HCT116 (cell line): ENCODE results near the gene ZNF468. TPM values are rescaled to one million over a fixed set of nuclear protein-coding genes. Genes with fewer than 3 reads are reported as not detected.

Experiments
- ATAC-seq: fragments of 200-7000 bp; cut with Tn5 transposase; 2 replicates; pipeline ENCODE4 v1.9.1; 2020; ENCODE audit warnings: mild to moderate bottlenecking, moderate library complexity
- BruUV-seq: library from RNA; stranded (reverse); fragments of 400-500 nt; replicated peaks from 2 replicates; lab custom pipeline; 2021; lab: Mats Ljungman, UMichigan
- CTCF ChIA-PET: fragments of 300-600 bp; sonication (Branson Sonifier 250); formaldehyde crosslinking; loops from one replicate; lab custom pipeline; 2021; ENCODE audit warnings: antibody characterized with exemption; lab: Charles Lee
- POLR2A ChIA-PET: fragments of 300-600, 350-600 bp; sonication (Branson Sonifier 250); formaldehyde crosslinking; loops from one replicate; lab custom pipeline; 2021; ENCODE audit warnings: antibody characterized with exemption; lab: Charles Lee
- RAD21 ChIA-PET, 2 experiments: fragments of 300-600 bp; sonication (Branson Sonifier 250); formaldehyde crosslinking; loops; one replicate each; lab custom pipeline; 2023; ENCODE audit warnings: low total read pairs in 2 of 2; ENCODE audit not compliant: uncharacterized antibody in 2 of 2, unreplicated experiment in 2 of 2, low non-redundant PET in 1 of 2; lab: Charles Lee
- DNase-seq: peaks from one replicate; pipeline ENCODE4 v3.0.0-alpha.2; 2010; ENCODE audit warnings: low read depth, low spot score
- H2AFZ ChIP-seq: fragments of 200-600 bp; shearing (Covaris generic), sonication (generic); 2 replicates; pipeline ENCODE4 v1.6.1; 2017; ENCODE audit warnings: low read depth, mixed run types, mixed read lengths, antibody characterized with exemption, low read length; ENCODE audit not compliant: poor library complexity, severe bottlenecking
- H3K27ac ChIP-seq: 2 replicates; pipeline ENCODE4 v1.5.1; 2012; ENCODE audit warnings: low read depth, low read length
- H3K27me3 ChIP-seq: fragments of 200-600 bp; sonication (generic); 2 replicates; pipeline ENCODE4 v1.6.1; 2016; ENCODE audit warnings: mixed run types, low read length, mixed read lengths; ENCODE audit not compliant: insufficient read depth
- H3K36me3 ChIP-seq, 2 experiments: fragments of 200-500 bp in 1 of 2; fragments of 200-600 bp in 1 of 2; sonication (Bioruptor generic) in 1 of 2; sonication (generic) in 1 of 2; 2 replicates each; pipeline versions ENCODE4 v1.5.1 to v1.6.1; 2014 to 2016; ENCODE audit warnings: low read length in 2 of 2, inconsistent platforms in 1 of 2, mixed read lengths in 1 of 2, mixed run types in 1 of 2; ENCODE audit not compliant: insufficient read depth in 2 of 2, control insufficient read depth in 1 of 2
- H3K4me1 ChIP-seq, 2 experiments: fragments of 200-600 bp in 1 of 2; sonication (generic) in 1 of 2; 2 replicates each; pipeline versions ENCODE4 v1.5.1 to v1.6.1; 2012 to 2017; ENCODE audit warnings: low read length in 2 of 2, inconsistent platforms in 1 of 2, mild to moderate bottlenecking in 1 of 2, mixed read lengths in 1 of 2, mixed run types in 1 of 2, moderate library complexity in 1 of 2; ENCODE audit not compliant: insufficient read depth in 2 of 2, control insufficient read depth in 1 of 2
- H3K4me2 ChIP-seq: fragments of 200-600 bp; sonication (generic); 2 replicates; pipeline ENCODE4 v1.6.1; 2017; ENCODE audit warnings: mixed run types, low read length, mixed read lengths
- H3K4me3 ChIP-seq, 2 experiments: fragments of 200-600 bp in 1 of 2; sonication (generic) in 1 of 2; replicated peaks in 1 of 2; 2 replicates each; pipeline ENCODE4 v1.5.1; 2011 to 2016; ENCODE audit warnings: low read length in 2 of 2, control low read depth in 1 of 2, low read depth in 1 of 2, mild to moderate bottlenecking in 1 of 2, mixed read lengths in 1 of 2, mixed run types in 1 of 2
- H3K79me2 ChIP-seq: fragments of 200-600 bp; sonication (generic); 2 replicates; pipeline ENCODE4 v1.6.1; 2017; ENCODE audit warnings: mild to moderate bottlenecking, mixed run types, low read length, moderate library complexity, mixed read lengths; ENCODE audit not compliant: insufficient read depth
- H3K9ac ChIP-seq: fragments of 200-600 bp; sonication (generic); 2 replicates; pipeline ENCODE4 v1.6.1; 2016; ENCODE audit warnings: low read length, mixed read lengths
- H3K9me2 ChIP-seq: fragments of 200-600 bp; sonication (generic), shearing (Covaris generic); 2 replicates; pipeline ENCODE4 v1.6.1; 2017; ENCODE audit warnings: mixed run types, mild to moderate bottlenecking, moderate library complexity; ENCODE audit not compliant: insufficient read depth
- H3K9me3 ChIP-seq, 2 experiments: fragments of 200-500 bp in 1 of 2; fragments of 200-600 bp in 1 of 2; sonication (Bioruptor generic) in 1 of 2; sonication (generic) in 1 of 2; 2 replicates each; pipeline ENCODE4 v1.6.1; 2014 to 2017; ENCODE audit warnings: low read length in 2 of 2, mixed read lengths in 2 of 2, inconsistent platforms in 1 of 2, low read depth in 1 of 2, mild to moderate bottlenecking in 1 of 2, mixed run types in 1 of 2, moderate library complexity in 1 of 2; ENCODE audit not compliant: control insufficient read depth in 1 of 2, insufficient read depth in 1 of 2
- H4K20me1 ChIP-seq: fragments of 200-600 bp; sonication (generic), shearing (Covaris generic); 2 replicates; pipeline ENCODE4 v1.6.1; 2017; ENCODE audit warnings: mixed run types, mild to moderate bottlenecking, moderate library complexity; ENCODE audit not compliant: insufficient read depth
- CEBPB ChIP-seq: IDR thresholded peaks from 2 replicates; pipeline ENCODE4 v1.6.1; 2012; ENCODE audit warnings: low read depth
- EGR1 ChIP-seq: IDR thresholded peaks from 2 replicates; pipeline ENCODE4 v1.6.1; 2012; ENCODE audit warnings: low read depth
- POLR2A ChIP-seq: IDR thresholded peaks from 2 replicates; pipeline ENCODE4 v1.7.0; 2011; ENCODE audit warnings: borderline replicate concordance; ENCODE audit not compliant: insufficient read depth, insufficient read length; ENCODE audit errors: extremely low read depth
- POLR2AphosphoS5 ChIP-seq: IDR thresholded peaks from 2 replicates; pipeline ENCODE4 v1.6.1; 2011; ENCODE audit warnings: mild to moderate bottlenecking, low read depth, low read length, moderate library complexity
- SP1 ChIP-seq: IDR thresholded peaks from 2 replicates; pipeline ENCODE4 v1.6.1; 2012; ENCODE audit warnings: low read depth
- ZFX ChIP-seq: fragments of 450-650 bp; IDR thresholded peaks from 2 replicates; pipeline ENCODE4 v1.6.1; 2017
- intact Hi-C: fragments of 100-400 bp; cut with micrococcal nuclease; formaldehyde crosslinking; loops from 2 replicates; pipeline ENCODE4 v1.10.0; 2022
- total RNA-seq: library from RNA; stranded (reverse); gene quantifications from one replicate; pipeline ENCODE4 v1.2.1, GENCODE V29; 2021; ENCODE audit not compliant: unreplicated experiment
- TF ChIP-seq, protein P1 (sequence below): IDR thresholded peaks from 2 replicates; pipeline ENCODE4 v1.6.1; 2011; ENCODE audit warnings: mild to moderate bottlenecking, low read length, moderate library complexity; ENCODE audit not compliant: insufficient replicate concordance; ENCODE audit errors: extremely low read depth
- TF ChIP-seq, protein P2 (sequence below): IDR thresholded peaks from 2 replicates; pipeline ENCODE4 v1.6.1; 2012

ZNF468 gene
- total RNA-seq, 1 experiment from 2014 or later: 12.3 TPM

DNA sequence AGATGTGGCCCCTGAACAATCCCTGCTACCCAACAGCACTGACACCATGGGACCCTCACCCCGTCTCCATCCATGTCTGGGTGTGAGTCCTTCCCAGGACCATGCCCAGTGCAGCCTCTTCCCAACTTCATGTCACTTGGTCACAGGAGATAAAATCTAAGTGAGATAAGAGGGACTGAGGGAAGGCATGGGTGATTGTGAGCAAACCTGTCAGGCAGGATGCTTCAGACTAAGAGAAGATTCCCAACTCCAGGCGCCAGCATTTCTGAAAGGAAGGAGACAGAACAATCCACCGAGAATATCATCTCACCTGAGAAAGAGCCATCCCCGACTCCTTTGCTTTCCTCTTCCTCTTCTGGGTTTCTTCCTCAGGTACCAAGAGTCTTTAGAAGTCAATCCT is 32.5 kb upstream of the ZNF468 start (continued):
- TF ChIP-seq, protein P1, sequence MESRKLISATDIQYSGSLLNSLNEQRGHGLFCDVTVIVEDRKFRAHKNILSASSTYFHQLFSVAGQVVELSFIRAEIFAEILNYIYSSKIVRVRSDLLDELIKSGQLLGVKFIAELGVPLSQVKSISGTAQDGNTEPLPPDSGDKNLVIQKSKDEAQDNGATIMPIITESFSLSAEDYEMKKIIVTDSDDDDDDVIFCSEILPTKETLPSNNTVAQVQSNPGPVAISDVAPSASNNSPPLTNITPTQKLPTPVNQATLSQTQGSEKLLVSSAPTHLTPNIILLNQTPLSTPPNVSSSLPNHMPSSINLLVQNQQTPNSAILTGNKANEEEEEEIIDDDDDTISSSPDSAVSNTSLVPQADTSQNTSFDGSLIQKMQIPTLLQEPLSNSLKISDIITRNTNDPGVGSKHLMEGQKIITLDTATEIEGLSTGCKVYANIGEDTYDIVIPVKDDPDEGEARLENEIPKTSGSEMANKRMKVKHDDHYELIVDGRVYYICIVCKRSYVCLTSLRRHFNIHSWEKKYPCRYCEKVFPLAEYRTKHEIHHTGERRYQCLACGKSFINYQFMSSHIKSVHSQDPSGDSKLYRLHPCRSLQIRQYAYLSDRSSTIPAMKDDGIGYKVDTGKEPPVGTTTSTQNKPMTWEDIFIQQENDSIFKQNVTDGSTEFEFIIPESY: no peak
- TF ChIP-seq CEBPB: no peak

DNA sequence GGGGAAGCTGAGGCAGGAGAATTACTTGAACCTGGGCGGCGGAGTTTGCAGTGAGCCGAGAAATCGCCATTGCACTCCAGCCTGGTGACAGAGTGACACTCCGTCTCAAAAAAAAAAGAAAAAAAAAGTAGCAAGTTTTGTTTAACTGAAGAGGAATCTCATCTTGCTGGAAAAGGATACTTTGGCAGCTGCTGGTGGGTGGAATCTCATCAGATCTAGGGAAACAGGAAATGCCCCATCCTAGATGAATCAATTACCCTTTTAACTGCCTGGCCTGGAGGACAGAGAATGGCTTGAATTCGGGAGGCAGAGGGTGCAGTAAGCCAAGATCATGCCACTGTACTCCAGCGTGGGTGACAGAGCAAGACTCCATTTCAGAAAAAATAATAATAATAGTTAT is 31.7 kb upstream of the ZNF468 start:
- intact Hi-C loops: no loop called here
- no peaks in the 10 kb centered on the region for H4K20me1 ChIP-seq

More for the DNA sequence above, 31.7 kb upstream of the ZNF468 start:
- Histone ChIP-seq H3K9ac (no peak overlapping the region), H3K4me3 (no peak overlapping the region), H3K4me1 (no peaks in the 10 kb centered on the region), H2AFZ (no peak overlapping the region), H3K4me2 (no peak overlapping the region), H3K9me3 (peaks cover 0 to 4% of the 10 kb centered on the region in 2 experiments; a peak in 1 of 4 replicates), H3K79me2 (peaks cover 12% of the 10 kb centered on the region), H3K9me2 (no peaks in the 10 kb centered on the region), H3K27me3 (no peaks in the 10 kb centered on the region), H3K36me3 (peaks cover 18 to 29% of the 10 kb centered on the region in 2 experiments; a peak in 3 of 4 replicates), H3K27ac (no peak overlapping the region)
- DNase-seq: no peak
- POLR2A ChIA-PET: no interaction called here
- RAD21 ChIA-PET: no interaction called here
- ATAC-seq: no peak
- CTCF ChIA-PET: no interaction called here
- TF ChIP-seq ZFX (no peak), SP1 (no peak), EGR1 (no peak), POLR2AphosphoS5 (no peak), POLR2A (no peak)
- TF ChIP-seq, protein P2, sequence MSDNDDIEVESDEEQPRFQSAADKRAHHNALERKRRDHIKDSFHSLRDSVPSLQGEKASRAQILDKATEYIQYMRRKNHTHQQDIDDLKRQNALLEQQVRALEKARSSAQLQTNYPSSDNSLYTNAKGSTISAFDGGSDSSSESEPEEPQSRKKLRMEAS: no peak
- BruUV-seq: no TSS peak
